ENCODE measurements around the gene PRKAB1.
"Not testable (repeated sequence)": the region's sequence is repeated elsewhere in the genome, so short reads cannot be mapped to it uniquely, and the experiment has no call there.

DNA sequence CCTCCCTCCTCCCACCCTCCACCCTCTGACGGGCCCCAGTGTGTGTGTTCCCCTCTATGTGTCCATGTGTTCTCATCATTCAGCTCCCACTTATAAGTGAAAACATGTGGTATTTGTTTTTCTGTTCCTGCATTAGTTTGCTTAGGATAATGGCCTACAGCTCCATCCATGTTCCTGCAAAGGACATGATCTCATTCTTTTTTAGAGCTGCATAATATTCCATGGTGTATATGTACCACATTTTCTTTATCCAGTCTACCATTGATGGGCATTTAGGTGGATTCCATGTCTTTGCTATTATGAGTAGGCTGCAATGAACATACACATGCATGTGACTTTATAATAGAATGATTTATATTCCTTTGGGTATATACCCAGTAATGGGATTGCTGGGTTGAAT, 38.5 kb downstream of the PRKAB1 start:
- TF ChIP-seq, protein P1, sequence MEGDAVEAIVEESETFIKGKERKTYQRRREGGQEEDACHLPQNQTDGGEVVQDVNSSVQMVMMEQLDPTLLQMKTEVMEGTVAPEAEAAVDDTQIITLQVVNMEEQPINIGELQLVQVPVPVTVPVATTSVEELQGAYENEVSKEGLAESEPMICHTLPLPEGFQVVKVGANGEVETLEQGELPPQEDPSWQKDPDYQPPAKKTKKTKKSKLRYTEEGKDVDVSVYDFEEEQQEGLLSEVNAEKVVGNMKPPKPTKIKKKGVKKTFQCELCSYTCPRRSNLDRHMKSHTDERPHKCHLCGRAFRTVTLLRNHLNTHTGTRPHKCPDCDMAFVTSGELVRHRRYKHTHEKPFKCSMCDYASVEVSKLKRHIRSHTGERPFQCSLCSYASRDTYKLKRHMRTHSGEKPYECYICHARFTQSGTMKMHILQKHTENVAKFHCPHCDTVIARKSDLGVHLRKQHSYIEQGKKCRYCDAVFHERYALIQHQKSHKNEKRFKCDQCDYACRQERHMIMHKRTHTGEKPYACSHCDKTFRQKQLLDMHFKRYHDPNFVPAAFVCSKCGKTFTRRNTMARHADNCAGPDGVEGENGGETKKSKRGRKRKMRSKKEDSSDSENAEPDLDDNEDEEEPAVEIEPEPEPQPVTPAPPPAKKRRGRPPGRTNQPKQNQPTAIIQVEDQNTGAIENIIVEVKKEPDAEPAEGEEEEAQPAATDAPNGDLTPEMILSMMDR (conservative IDR thresholded peaks at IDR 0.05): not testable (repeated sequence)
- not testable (repeated sequence) for TF ChIP-seq EZH2 (IDR thresholded peaks at IDR 0.05; ENCODE audit: low read depth)
